Measurements from ENCODE around the gene CDH13.

Gene CDH13

GRCh38 chr16:82846806-82847205, 220.0 kb downstream of the CDH13 start:
- H3K4me2 ChIP-seq = no peak overlapping the region
- H3K27me3 ChIP-seq = no peaks in the 10 kb centered on the region
- no peaks in the 10 kb centered on the region for H3K36me3 ChIP-seq
- H3K27ac ChIP-seq = no peak overlapping the region
- peaks cover 11 to 19% (median 13%) of the 10 kb centered on the region in 11 experiments for H3K9me3 ChIP-seq (replicated peaks in 1 of 11)
- H4K20me1 ChIP-seq = no peaks in the 10 kb centered on the region
- no peak overlapping the region for H3K9ac ChIP-seq
- no peak for TF ChIP-seq Cebpa-rat (IDR thresholded peaks at IDR 0.05)
- H3K4me3 ChIP-seq = no peak overlapping the region
- no peaks in the 10 kb centered on the region for H3K4me1 ChIP-seq

GRCh38 chr16:82848013-82848412, 221.2 kb downstream of the CDH13 start:
- no peak for TF ChIP-seq Cebpa-rat (IDR thresholded peaks at IDR 0.05)
- Histone ChIP-seq H3K4me3 (no peak overlapping the region), H3K9ac (no peak overlapping the region), H3K4me2 (no peak overlapping the region), H3K4me1 (no peaks in the 10 kb centered on the region), H4K20me1 (no peaks in the 10 kb centered on the region), H3K9me3 (replicated peaks in 1 of 11) (peaks cover 2 to 10% (median 4%) of the 10 kb centered on the region in 11 experiments; a peak in 21 of 22 replicates), H3K27ac (no peak overlapping the region), H3K27me3 (no peaks in the 10 kb centered on the region), H3K36me3 (no peaks in the 10 kb centered on the region)

- Histone ChIP-seq H3K4me1 (peaks cover 0 to 15% (median 0%) of the 10 kb centered on the region in 10 experiments; a peak in 5 of 20 replicates), H3K9ac (no peak overlapping the region), H3K36me3 (no peaks in the 10 kb centered on the region), H3K9me3 (replicated peaks in 1 of 11) (no peaks in the 10 kb centered on the region), H3K4me2 (no peak overlapping the region), H3K27me3 (no peaks in the 10 kb centered on the region), H3K4me3 (no peak overlapping the region), H4K20me1 (no peaks in the 10 kb centered on the region), H3K27ac (no peak overlapping the region)
- TF ChIP-seq Cebpa-rat (IDR thresholded peaks at IDR 0.05) = no peak
These were observed 225.7 kb downstream of the CDH13 start for GRCh38 chr16:82852388-82853008.

GRCh38 chr16:82855471-82855870, 228.7 kb downstream of the CDH13 start:
- peaks cover 0 to 15% (median 0%) of the 10 kb centered on the region in 10 experiments; a peak in 5 of 20 replicates for H3K4me1 ChIP-seq
- H3K4me3 ChIP-seq = no peak overlapping the region
- H4K20me1 ChIP-seq = no peaks in the 10 kb centered on the region
- no peaks in the 10 kb centered on the region for H3K9me3 ChIP-seq (replicated peaks in 1 of 11)
- no peak for TF ChIP-seq Cebpa-rat (IDR thresholded peaks at IDR 0.05)
- H3K27ac ChIP-seq = no peak overlapping the region
- no peaks in the 10 kb centered on the region for H3K36me3 ChIP-seq
- no peak overlapping the region for H3K9ac ChIP-seq
- H3K27me3 ChIP-seq = no peaks in the 10 kb centered on the region
- H3K4me2 ChIP-seq = no peak overlapping the region

- Histone ChIP-seq H3K36me3 (no peaks in the 10 kb centered on the region), H3K4me1 (peaks cover 0 to 15% (median 0%) of the 10 kb centered on the region in 10 experiments; a peak in 5 of 20 replicates), H3K4me3 (no peak overlapping the region), H3K9ac (no peak overlapping the region), H3K4me2 (no peak overlapping the region), H3K27me3 (no peaks in the 10 kb centered on the region), H3K27ac (no peak overlapping the region), H3K9me3 (replicated peaks in 1 of 11) (no peaks in the 10 kb centered on the region), H4K20me1 (no peaks in the 10 kb centered on the region)
- no peak for TF ChIP-seq Cebpa-rat (IDR thresholded peaks at IDR 0.05)
These were observed 231.1 kb downstream of the CDH13 start for GRCh38 chr16:82857693-82858365.

- peaks cover 4 to 9% (median 6%) of the 10 kb centered on the region in 11 experiments; a peak in 20 of 22 replicates for H3K9me3 ChIP-seq (replicated peaks in 1 of 11)
- no peak for TF ChIP-seq Cebpa-rat (IDR thresholded peaks at IDR 0.05)
- peaks cover 0 to 5% (median 0%) of the 10 kb centered on the region in 10 experiments; a peak in 2 of 20 replicates for H3K4me1 ChIP-seq
- no peak overlapping the region for H3K4me2 ChIP-seq
- no peaks in the 10 kb centered on the region for H3K36me3 ChIP-seq
- H3K4me3 ChIP-seq = no peak overlapping the region
- H3K27ac ChIP-seq = no peak overlapping the region
- no peaks in the 10 kb centered on the region for H3K27me3 ChIP-seq
- H3K9ac ChIP-seq = no peak overlapping the region
- no peaks in the 10 kb centered on the region for H4K20me1 ChIP-seq
These were observed 232.9 kb downstream of the CDH13 start for GRCh38 chr16:82859662-82860061.

- no peaks in the 10 kb centered on the region for H3K27me3 ChIP-seq
- 0 out of 20 replicates have a peak, but pooled peaks cover 0 to 1% (median 0%) of the 10 kb centered on the region in 10 experiments for H3K4me1 ChIP-seq
- no peak for TF ChIP-seq Cebpa-rat (IDR thresholded peaks at IDR 0.05)
These were observed 233.3 kb downstream of the CDH13 start for GRCh38 chr16:82860071-82860470.

GRCh38 chr16:82862057-82862456, 235.3 kb downstream of the CDH13 start:
- H3K4me2 ChIP-seq = no peak overlapping the region
- no peaks in the 10 kb centered on the region for H3K36me3 ChIP-seq
- H3K9me3 ChIP-seq (replicated peaks in 1 of 11) = peaks cover 26 to 32% (median 29%) of the 10 kb centered on the region in 11 experiments
- H3K4me1 ChIP-seq = no peaks in the 10 kb centered on the region
- H3K9ac ChIP-seq = no peak overlapping the region
- H3K27ac ChIP-seq = no peak overlapping the region
- H4K20me1 ChIP-seq = no peaks in the 10 kb centered on the region
- H3K4me3 ChIP-seq = no peak overlapping the region
- no peaks in the 10 kb centered on the region for H3K27me3 ChIP-seq
- TF ChIP-seq Cebpa-rat (IDR thresholded peaks at IDR 0.05) = no peak

More at GRCh38 chr16:82860071-82860470, 233.3 kb downstream of the CDH13 start:
- Histone ChIP-seq H3K9me3 (replicated peaks in 1 of 11) (peaks cover 9 to 13% (median 10%) of the 10 kb centered on the region in 11 experiments), H3K36me3 (no peaks in the 10 kb centered on the region), H3K9ac (no peak overlapping the region), H3K4me2 (no peak overlapping the region), H4K20me1 (no peaks in the 10 kb centered on the region), H3K4me3 (no peak overlapping the region), H3K27ac (no peak overlapping the region)

GRCh38 chr16:82864332-82865040, 237.7 kb downstream of the CDH13 start:
- Histone ChIP-seq H3K9me3 (replicated peaks in 1 of 11) (peaks cover 26 to 33% (median 29%) of the 10 kb centered on the region in 11 experiments), H3K4me2 (no peak overlapping the region), H4K20me1 (no peaks in the 10 kb centered on the region), H3K27ac (no peak overlapping the region), H3K27me3 (no peaks in the 10 kb centered on the region), H3K36me3 (no peaks in the 10 kb centered on the region), H3K4me3 (no peak overlapping the region), H3K4me1 (no peaks in the 10 kb centered on the region), H3K9ac (no peak overlapping the region)
- TF ChIP-seq Cebpa-rat (IDR thresholded peaks at IDR 0.05) = no peak

All from BLaER1 treated with 17β-estradiol and CSF1 and Interleukin-3, amounts not matched to agents 10 nM and 100 nM (cell line).